BE2C (cell line): ENCODE results near the gene TMIGD1.
"Not testable (repeated sequence)": the region's sequence is repeated elsewhere in the genome, so short reads cannot be mapped to it uniquely, and the experiment has no call there.

Experiments
- DNase-seq: peaks from one replicate; pipeline ENCODE4 v3.0.0-alpha.2; 2020
- H3K27me3 ChIP-seq: fragments of 250-450 bp; sonication (Bioruptor Pico); 2 replicates; pipeline ENCODE4 v1.5.1; 2020; ENCODE audit warnings: mild to moderate bottlenecking
- H3K36me3 ChIP-seq: fragments of 250-450 bp; sonication (Bioruptor Pico); 2 replicates; pipeline ENCODE4 v1.5.1; 2020; ENCODE audit warnings: mild to moderate bottlenecking
- H3K4me1 ChIP-seq: fragments of 250-450 bp; sonication (Bioruptor Pico); 2 replicates; pipeline ENCODE4 v1.5.1; 2020
- H3K4me3 ChIP-seq: 2 replicates; pipeline ENCODE4 v1.5.1; 2011; ENCODE audit warnings: low read depth, low read length
- H3K9me3 ChIP-seq: fragments of 250-450 bp; sonication (Bioruptor Pico); 2 replicates; pipeline ENCODE4 v1.5.1; 2020
- CTCF ChIP-seq: IDR thresholded peaks from 2 replicates; pipeline ENCODE4 v1.5.1; 2012; ENCODE audit warnings: mild to moderate bottlenecking, low read depth, low read length

Gene TMIGD1

GRCh38 chr17:30351735-30352134 lies 17.9 kb upstream of the TMIGD1 start:
- H3K36me3 ChIP-seq = no peaks in the 10 kb centered on the region
- no peaks in the 10 kb centered on the region for H3K4me1 ChIP-seq
- H3K27me3 ChIP-seq = no peaks in the 10 kb centered on the region
- DNase-seq = no peak
- no peak overlapping the region for H3K4me3 ChIP-seq
- no peaks in the 10 kb centered on the region for H3K9me3 ChIP-seq
- no peak for TF ChIP-seq CTCF

GRCh38 chr17:30351263-30351662 lies 17.4 kb upstream of the TMIGD1 start:
- not testable (repeated sequence) for H3K4me1 ChIP-seq, H3K36me3 ChIP-seq, H3K9me3 ChIP-seq, DNase-seq, H3K4me3 ChIP-seq, H3K27me3 ChIP-seq

- Histone ChIP-seq H3K4me1 (no peaks in the 10 kb centered on the region; the same call in 1 of the 2 replicates), H3K4me3 (no peak overlapping the region), H3K9me3 (no peaks in the 10 kb centered on the region), H3K27me3 (no peaks in the 10 kb centered on the region), H3K36me3 (no peaks in the 10 kb centered on the region)
- TF ChIP-seq CTCF = no peak
- no peak for DNase-seq
Observed at GRCh38 chr17:30349252-30349651, 15.4 kb upstream of the TMIGD1 start.

- DNase-seq = no peak
Observed at GRCh38 chr17:30347488-30347887, 13.6 kb upstream of the TMIGD1 start.

GRCh38 chr17:30346221-30346795 lies 12.5 kb upstream of the TMIGD1 start:
- no peak for DNase-seq
- no peaks in the 10 kb centered on the region for H3K9me3 ChIP-seq
- TF ChIP-seq CTCF = no peak
- no peak overlapping the region for H3K4me3 ChIP-seq
- H3K4me1 ChIP-seq = no peaks in the 10 kb centered on the region; the same call in 1 of the 2 replicates
- H3K27me3 ChIP-seq = no peaks in the 10 kb centered on the region
- H3K36me3 ChIP-seq = no peaks in the 10 kb centered on the region

More at GRCh38 chr17:30347488-30347887, 13.6 kb upstream of the TMIGD1 start:
- no peak for TF ChIP-seq CTCF
- Histone ChIP-seq H3K36me3 (no peaks in the 10 kb centered on the region), H3K4me1 (no peaks in the 10 kb centered on the region; the same call in 1 of the 2 replicates), H3K4me3 (no peak overlapping the region), H3K27me3 (no peaks in the 10 kb centered on the region), H3K9me3 (no peaks in the 10 kb centered on the region)

- no peak for TF ChIP-seq CTCF
- no peaks in the 10 kb centered on the region; the same call in 1 of the 2 replicates for H3K4me1 ChIP-seq
- H3K9me3 ChIP-seq = no peaks in the 10 kb centered on the region
- H3K27me3 ChIP-seq = no peaks in the 10 kb centered on the region
- H3K4me3 ChIP-seq = no peak overlapping the region
- DNase-seq = no peak
- no peaks in the 10 kb centered on the region for H3K36me3 ChIP-seq
Observed at GRCh38 chr17:30345527-30346075, 11.7 kb upstream of the TMIGD1 start.
